ENCODE data around the gene UBR2. TPM values are rescaled to one million over a fixed set of nuclear protein-coding genes. Genes with fewer than 3 reads are reported as not detected.

UBR2 gene
- total and polyA plus RNA-seq, 2 of the 13 experiments (the other 11 are each of a cell fraction or from before 2014, with no cell fraction given) = 17.6 to 29.3 TPM

DNA sequence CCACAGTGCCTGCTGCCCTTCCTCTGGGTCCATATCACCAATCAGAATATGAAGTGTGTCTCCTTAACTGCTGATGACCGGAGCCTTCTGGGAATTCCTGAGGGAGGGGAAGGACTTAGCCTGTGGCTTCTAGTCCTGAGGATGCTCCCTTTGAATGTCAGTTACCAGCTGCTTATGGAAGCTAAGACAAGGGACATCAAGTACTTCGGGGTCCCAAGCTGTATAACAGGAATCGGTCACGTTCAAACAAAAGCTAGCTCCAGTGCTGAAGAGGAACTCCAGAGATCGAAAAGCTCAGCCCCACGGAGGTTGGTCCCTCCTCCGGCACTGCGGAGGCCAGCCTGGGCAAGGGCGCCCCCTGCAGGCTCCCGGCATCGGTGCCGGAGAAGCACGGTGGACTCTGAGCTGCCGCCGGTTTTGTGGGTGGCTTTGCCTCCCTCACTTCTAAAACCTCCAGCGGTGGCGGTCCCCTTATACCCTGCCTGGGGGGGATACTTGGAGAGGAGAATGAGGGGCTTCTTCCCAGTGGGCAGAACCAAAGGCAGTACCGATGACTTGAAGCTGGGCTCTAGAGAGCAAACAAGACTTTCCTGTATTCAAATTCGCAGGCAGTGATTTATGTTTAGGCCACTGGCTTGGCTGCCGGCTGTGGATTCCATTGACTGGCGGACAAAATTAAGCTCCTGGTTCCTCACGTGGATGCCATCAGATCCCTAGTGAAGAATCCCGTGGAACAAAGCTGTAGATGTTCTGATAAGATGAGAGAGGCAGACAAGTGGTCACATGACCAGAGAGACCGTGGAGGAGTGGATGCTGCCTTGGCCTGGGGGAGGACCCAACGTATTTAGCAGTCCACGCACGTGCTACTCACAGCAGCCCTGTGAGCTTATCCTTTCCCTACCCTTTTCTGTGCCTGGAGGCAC is 16.2 kb upstream of the UBR2 start (continued):
- TF ChIP-seq ZMYM4 (CRISPR knock-in tag; IDR thresholded peaks at IDR 0.05) = peak; percentile 63
- TF ChIP-seq, protein P1, sequence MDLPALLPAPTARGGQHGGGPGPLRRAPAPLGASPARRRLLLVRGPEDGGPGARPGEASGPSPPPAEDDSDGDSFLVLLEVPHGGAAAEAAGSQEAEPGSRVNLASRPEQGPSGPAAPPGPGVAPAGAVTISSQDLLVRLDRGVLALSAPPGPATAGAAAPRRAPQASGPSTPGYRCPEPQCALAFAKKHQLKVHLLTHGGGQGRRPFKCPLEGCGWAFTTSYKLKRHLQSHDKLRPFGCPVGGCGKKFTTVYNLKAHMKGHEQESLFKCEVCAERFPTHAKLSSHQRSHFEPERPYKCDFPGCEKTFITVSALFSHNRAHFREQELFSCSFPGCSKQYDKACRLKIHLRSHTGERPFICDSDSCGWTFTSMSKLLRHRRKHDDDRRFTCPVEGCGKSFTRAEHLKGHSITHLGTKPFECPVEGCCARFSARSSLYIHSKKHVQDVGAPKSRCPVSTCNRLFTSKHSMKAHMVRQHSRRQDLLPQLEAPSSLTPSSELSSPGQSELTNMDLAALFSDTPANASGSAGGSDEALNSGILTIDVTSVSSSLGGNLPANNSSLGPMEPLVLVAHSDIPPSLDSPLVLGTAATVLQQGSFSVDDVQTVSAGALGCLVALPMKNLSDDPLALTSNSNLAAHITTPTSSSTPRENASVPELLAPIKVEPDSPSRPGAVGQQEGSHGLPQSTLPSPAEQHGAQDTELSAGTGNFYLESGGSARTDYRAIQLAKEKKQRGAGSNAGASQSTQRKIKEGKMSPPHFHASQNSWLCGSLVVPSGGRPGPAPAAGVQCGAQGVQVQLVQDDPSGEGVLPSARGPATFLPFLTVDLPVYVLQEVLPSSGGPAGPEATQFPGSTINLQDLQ (CRISPR knock-in tag; IDR thresholded peaks at IDR 0.05) = no peak
- no peak for TF ChIP-seq REST (IDR thresholded peaks at IDR 0.05; ENCODE audit: borderline replicate concordance in 1 of 2, low read depth in 1 of 2, low read length in 2 of 2)
- TF ChIP-seq, protein P2, sequence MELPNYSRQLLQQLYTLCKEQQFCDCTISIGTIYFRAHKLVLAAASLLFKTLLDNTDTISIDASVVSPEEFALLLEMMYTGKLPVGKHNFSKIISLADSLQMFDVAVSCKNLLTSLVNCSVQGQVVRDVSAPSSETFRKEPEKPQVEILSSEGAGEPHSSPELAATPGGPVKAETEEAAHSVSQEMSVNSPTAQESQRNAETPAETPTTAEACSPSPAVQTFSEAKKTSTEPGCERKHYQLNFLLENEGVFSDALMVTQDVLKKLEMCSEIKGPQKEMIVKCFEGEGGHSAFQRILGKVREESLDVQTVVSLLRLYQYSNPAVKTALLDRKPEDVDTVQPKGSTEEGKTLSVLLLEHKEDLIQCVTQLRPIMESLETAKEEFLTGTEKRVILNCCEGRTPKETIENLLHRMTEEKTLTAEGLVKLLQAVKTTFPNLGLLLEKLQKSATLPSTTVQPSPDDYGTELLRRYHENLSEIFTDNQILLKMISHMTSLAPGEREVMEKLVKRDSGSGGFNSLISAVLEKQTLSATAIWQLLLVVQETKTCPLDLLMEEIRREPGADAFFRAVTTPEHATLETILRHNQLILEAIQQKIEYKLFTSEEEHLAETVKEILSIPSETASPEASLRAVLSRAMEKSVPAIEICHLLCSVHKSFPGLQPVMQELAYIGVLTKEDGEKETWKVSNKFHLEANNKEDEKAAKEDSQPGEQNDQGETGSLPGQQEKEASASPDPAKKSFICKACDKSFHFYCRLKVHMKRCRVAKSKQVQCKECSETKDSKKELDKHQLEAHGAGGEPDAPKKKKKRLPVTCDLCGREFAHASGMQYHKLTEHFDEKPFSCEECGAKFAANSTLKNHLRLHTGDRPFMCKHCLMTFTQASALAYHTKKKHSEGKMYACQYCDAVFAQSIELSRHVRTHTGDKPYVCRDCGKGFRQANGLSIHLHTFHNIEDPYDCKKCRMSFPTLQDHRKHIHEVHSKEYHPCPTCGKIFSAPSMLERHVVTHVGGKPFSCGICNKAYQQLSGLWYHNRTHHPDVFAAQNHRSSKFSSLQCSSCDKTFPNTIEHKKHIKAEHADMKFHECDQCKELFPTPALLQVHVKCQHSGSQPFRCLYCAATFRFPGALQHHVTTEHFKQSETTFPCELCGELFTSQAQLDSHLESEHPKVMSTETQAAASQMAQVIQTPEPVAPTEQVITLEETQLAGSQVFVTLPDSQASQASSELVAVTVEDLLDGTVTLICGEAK (IDR thresholded peaks at IDR 0.05) = no peak
- TF ChIP-seq, protein P2 (CRISPR knock-in tag; IDR thresholded peaks at IDR 0.05) = peak; percentile 43; the same call in 1 of the 2 replicates
- no peak for TF ChIP-seq CHD4 (IDR thresholded peaks at IDR 0.05; ENCODE audit: borderline replicate concordance, low read length)
- no peak for TF ChIP-seq ZNF567 (CRISPR knock-in tag; IDR thresholded peaks at IDR 0.05; ENCODE audit: borderline replicate concordance)
- no peak for TF ChIP-seq TBP (CRISPR knock-in tag; IDR thresholded peaks at IDR 0.05)
- no peak for TF ChIP-seq MLLT10 (CRISPR knock-in tag; IDR thresholded peaks at IDR 0.05)
- TF ChIP-seq, protein P3, sequence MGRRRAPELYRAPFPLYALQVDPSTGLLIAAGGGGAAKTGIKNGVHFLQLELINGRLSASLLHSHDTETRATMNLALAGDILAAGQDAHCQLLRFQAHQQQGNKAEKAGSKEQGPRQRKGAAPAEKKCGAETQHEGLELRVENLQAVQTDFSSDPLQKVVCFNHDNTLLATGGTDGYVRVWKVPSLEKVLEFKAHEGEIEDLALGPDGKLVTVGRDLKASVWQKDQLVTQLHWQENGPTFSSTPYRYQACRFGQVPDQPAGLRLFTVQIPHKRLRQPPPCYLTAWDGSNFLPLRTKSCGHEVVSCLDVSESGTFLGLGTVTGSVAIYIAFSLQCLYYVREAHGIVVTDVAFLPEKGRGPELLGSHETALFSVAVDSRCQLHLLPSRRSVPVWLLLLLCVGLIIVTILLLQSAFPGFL (CRISPR knock-in tag; IDR thresholded peaks at IDR 0.05) = no peak
- peak; percentile 50 for TF ChIP-seq PHF5A (CRISPR knock-in tag; IDR thresholded peaks at IDR 0.05; ENCODE audit: low read depth, unreplicated experiment)
